ENCODE measurements around the gene DYNC1H1.

- TF ChIP-seq POLR2A (IDR thresholded peaks at IDR 0.05; ENCODE audit: low read depth) (no peak), POLR2AphosphoS5 (IDR thresholded peaks at IDR 0.05) (no peak)
Observed at GRCh38 chr14:102094101-102094500, 129.7 kb downstream of the DYNC1H1 start.

Measured in esophagus muscularis mucosa (tissue), 2 donors.